HG02642 (cell line): Measurements from ENCODE around the gene SEMA4D.

Experiments used
- ATAC-seq: cut with Tn5 transposase; IDR thresholded peaks from one replicate; pipeline ENCODE4 v1.9.1; 2021; ENCODE audit warnings: mild to moderate bottlenecking; ENCODE audit not compliant: unreplicated experiment, poor library complexity

The SEMA4D gene

GRCh38 chr9:89364666-89365531 is 133.0 kb downstream of the SEMA4D start:
- no peak for ATAC-seq

GRCh38 chr9:89363921-89364665 is 133.8 kb downstream of the SEMA4D start:
- no peak for ATAC-seq

- ATAC-seq: no peak
These were observed 134.6 kb downstream of the SEMA4D start for GRCh38 chr9:89363311-89363670.

- no peak for ATAC-seq
These were observed 135.1 kb downstream of the SEMA4D start for GRCh38 chr9:89362647-89363310.

GRCh38 chr9:89361816-89362646 is 135.9 kb downstream of the SEMA4D start:
- ATAC-seq: no peak

- no peak for ATAC-seq
These were observed 136.9 kb downstream of the SEMA4D start for GRCh38 chr9:89361031-89361430.

GRCh38 chr9:89360465-89360864 is 137.4 kb downstream of the SEMA4D start:
- ATAC-seq: no peak

GRCh38 chr9:89359751-89360261 is 138.1 kb downstream of the SEMA4D start:
- no peak for ATAC-seq

GRCh38 chr9:89358985-89359384 is 138.9 kb downstream of the SEMA4D start:
- ATAC-seq: no peak

- no peak for ATAC-seq
These were observed 139.5 kb downstream of the SEMA4D start for GRCh38 chr9:89358376-89358916.

- ATAC-seq: no peak
These were observed 140.3 kb downstream of the SEMA4D start for GRCh38 chr9:89357331-89358197.

GRCh38 chr9:89356782-89357181 is 141.1 kb downstream of the SEMA4D start:
- no peak for ATAC-seq

- no peak for ATAC-seq
These were observed 143.4 kb downstream of the SEMA4D start for GRCh38 chr9:89354471-89354870.

- ATAC-seq: no peak
These were observed 143.9 kb downstream of the SEMA4D start for GRCh38 chr9:89353989-89354388.

GRCh38 chr9:89352874-89353649 is 144.9 kb downstream of the SEMA4D start:
- no peak for ATAC-seq

- no peak for ATAC-seq
These were observed 145.5 kb downstream of the SEMA4D start for GRCh38 chr9:89352451-89352850.

GRCh38 chr9:89351584-89352300 is 146.2 kb downstream of the SEMA4D start:
- ATAC-seq: no peak
